Prostate gland (tissue), 2 donors: ENCODE results near the gene TMCC1.

Experiments used
- CTCF ChIP-seq, 4 experiments: fragments of 200-600 bp in 2 of 4; fragments of 450-650 bp in 2 of 4; sonication (generic) in 2 of 4; IDR thresholded peaks; 1 replicate in 3 of 4; 2 replicates in 1 of 4; pipeline ENCODE4 v1.5.1; 2016 to 2019; ENCODE audit warnings: antibody characterized with exemption in 4 of 4, mild to moderate bottlenecking in 2 of 4, moderate library complexity in 2 of 4
- POLR2A ChIP-seq: fragments of 450-650 bp; IDR thresholded peaks from one replicate; pipeline ENCODE4 v1.6.1; 2016; ENCODE audit warnings: antibody characterized with exemption, mild to moderate bottlenecking
- POLR2AphosphoS5 ChIP-seq: sonication (generic); formaldehyde crosslinking; IDR thresholded peaks from one replicate; pipeline ENCODE4 v1.6.1; 2017; ENCODE audit warnings: antibody characterized with exemption

GRCh38 chr3:129610276-129610675 lies 283.2 kb downstream of the TMCC1 start:
- TF ChIP-seq POLR2A, result no peak
- no peak for TF ChIP-seq POLR2AphosphoS5
- TF ChIP-seq CTCF (IDR thresholded peaks at IDR 0.05), result no peak
